DOHH2 (cell line): ENCODE data around the gene ST3GAL3.

Experiments used
- CTCF ChIP-seq: fragments of 200-600 bp; sonication (generic); IDR thresholded peaks from one replicate; pipeline ENCODE4 v1.5.1; 2014; ENCODE audit warnings: antibody characterized with exemption, mild to moderate bottlenecking, low read depth, low read length; ENCODE audit not compliant: poor library complexity, severe bottlenecking
- EZH2phosphoT487 ChIP-seq: fragments of 200-600 bp; sonication (generic); IDR thresholded peaks from 2 replicates; pipeline ENCODE4 v1.6.1; 2017; ENCODE audit warnings: borderline replicate concordance, mild to moderate bottlenecking, antibody characterized with exemption, low read length, moderate library complexity, mixed read lengths

DNA sequence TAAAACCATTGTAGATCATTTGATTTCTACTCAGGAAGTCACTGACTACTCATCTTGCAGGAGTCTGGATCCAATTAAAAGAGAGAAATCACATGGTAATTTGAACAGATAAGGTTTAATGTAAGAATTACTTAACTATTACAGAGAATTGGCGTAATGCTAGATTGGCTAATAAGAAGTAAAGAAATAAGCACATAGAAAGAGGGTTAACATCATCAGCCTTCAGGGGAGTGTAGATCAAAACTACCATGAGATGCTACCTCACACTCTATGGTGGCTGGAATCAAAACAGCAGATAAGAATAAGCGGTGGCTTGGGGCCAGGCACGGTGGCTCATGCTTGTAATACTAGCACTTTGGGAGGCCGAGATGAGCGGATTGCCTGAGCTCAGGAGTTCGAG is 11.7 kb downstream of the ST3GAL3 start:
- TF ChIP-seq CTCF (no peak), EZH2phosphoT487 (no peak)
